ENCODE results near the gene SELP.

DNA sequence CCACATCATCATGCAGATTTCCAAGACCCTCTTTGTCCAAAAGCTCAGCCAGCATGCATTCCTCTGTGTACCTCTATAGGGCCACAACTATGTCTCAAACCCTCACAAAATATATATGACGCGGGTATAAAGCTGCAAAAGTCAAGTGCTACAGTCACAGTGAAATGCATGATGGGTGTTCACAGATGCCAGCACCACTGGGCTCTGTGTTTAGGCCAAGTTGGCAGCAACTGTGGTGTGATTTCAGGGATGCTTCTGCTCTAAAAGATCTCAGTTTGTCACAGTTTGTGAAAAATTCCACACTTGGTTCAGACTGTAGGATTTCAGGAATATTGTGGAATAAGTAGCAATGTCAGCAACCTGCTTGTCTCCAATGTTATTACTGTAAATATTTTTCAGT is 23.9 kb upstream of the SELP start:
- TF ChIP-seq MAX (IDR thresholded peaks at IDR 0.05) (no peak), TAF1 (IDR thresholded peaks at IDR 0.05; ENCODE audit: low read depth) (no peak)

All from Ishikawa (cell line).